SK-N-SH (cell line): ENCODE data around the gene ZNF85.

Experiments
- CHD2 ChIP-seq: fragments of 150-350 bp; IDR thresholded peaks from 2 replicates; pipeline ENCODE4 v1.6.1; 2018; ENCODE audit warnings: low read length; ENCODE audit not compliant: partially characterized antibody
- EZH2phosphoT487 ChIP-seq: fragments of 200-600 bp; sonication (generic); IDR thresholded peaks from 2 replicates; pipeline ENCODE4 v1.6.1; 2017; ENCODE audit warnings: low read depth, mixed run types, mild to moderate bottlenecking, antibody characterized with exemption, moderate library complexity, borderline replicate concordance
- MXI1 ChIP-seq: IDR thresholded peaks from 2 replicates; pipeline ENCODE4 v1.6.1; 2012; ENCODE audit warnings: mild to moderate bottlenecking, low read depth, low read length, improper control_type of control experiment
- NFIC ChIP-seq: IDR thresholded peaks from 2 replicates; pipeline ENCODE4 v1.4.0; 2012; ENCODE audit warnings: borderline replicate concordance
- POLR2AphosphoS5 ChIP-seq: IDR thresholded peaks from 2 replicates; pipeline ENCODE4 v1.6.1; 2012; ENCODE audit warnings: low read depth, low read length
- RCOR1 ChIP-seq: fragments of 150-350 bp; IDR thresholded peaks from 2 replicates; pipeline ENCODE4 v1.6.1; 2017; ENCODE audit warnings: antibody characterized with exemption, low read length
- SIN3A ChIP-seq: IDR thresholded peaks from 2 replicates; pipeline ENCODE4 v1.6.1; 2012; ENCODE audit warnings: low read depth, mild to moderate bottlenecking, low read length, moderate library complexity, borderline replicate concordance
- TF ChIP-seq, protein P1 (sequence below): fragments of 200-600 bp; sonication (generic); IDR thresholded peaks from 2 replicates; pipeline ENCODE4 v1.6.1; 2017; ENCODE audit warnings: antibody characterized with exemption, mild to moderate bottlenecking, moderate library complexity
- TF ChIP-seq, protein P2 (sequence below): IDR thresholded peaks from 2 replicates; pipeline ENCODE4 v1.4.0; 2012; ENCODE audit warnings: low read depth
- TF ChIP-seq, protein P3 (sequence below): fragments of 150-350 bp; IDR thresholded peaks from 2 replicates; pipeline ENCODE4 v1.6.1; 2016; ENCODE audit warnings: mild to moderate bottlenecking, low read depth, low read length
- TF ChIP-seq, protein P4 (sequence below): IDR thresholded peaks from 2 replicates; pipeline ENCODE4 v1.4.0; 2012; ENCODE audit warnings: low read depth, borderline replicate concordance

DNA sequence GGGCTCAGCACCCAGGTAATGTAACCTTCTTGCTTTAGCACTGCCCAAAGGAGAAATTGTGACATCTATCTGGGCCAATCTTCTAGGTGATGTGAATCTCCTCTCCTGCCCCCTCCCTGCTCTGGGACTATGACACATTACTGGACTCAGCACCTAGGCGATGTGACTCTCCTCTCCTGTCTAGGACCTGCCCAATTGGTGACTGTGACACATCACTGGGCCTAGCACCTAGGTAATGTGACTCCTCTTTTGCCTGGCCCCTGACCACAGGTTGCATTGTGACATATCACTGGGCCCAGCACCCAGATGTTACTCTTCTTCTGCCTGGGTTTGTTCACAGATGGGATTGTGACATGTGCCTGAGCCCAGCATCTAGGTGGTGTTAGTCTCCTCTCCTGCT, 45.0 kb downstream of the ZNF85 start:
- no peak for TF ChIP-seq POLR2AphosphoS5
- TF ChIP-seq NFIC, result no peak
- TF ChIP-seq, protein P1, sequence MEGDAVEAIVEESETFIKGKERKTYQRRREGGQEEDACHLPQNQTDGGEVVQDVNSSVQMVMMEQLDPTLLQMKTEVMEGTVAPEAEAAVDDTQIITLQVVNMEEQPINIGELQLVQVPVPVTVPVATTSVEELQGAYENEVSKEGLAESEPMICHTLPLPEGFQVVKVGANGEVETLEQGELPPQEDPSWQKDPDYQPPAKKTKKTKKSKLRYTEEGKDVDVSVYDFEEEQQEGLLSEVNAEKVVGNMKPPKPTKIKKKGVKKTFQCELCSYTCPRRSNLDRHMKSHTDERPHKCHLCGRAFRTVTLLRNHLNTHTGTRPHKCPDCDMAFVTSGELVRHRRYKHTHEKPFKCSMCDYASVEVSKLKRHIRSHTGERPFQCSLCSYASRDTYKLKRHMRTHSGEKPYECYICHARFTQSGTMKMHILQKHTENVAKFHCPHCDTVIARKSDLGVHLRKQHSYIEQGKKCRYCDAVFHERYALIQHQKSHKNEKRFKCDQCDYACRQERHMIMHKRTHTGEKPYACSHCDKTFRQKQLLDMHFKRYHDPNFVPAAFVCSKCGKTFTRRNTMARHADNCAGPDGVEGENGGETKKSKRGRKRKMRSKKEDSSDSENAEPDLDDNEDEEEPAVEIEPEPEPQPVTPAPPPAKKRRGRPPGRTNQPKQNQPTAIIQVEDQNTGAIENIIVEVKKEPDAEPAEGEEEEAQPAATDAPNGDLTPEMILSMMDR, result no peak
- TF ChIP-seq CHD2, result no peak
- no peak for TF ChIP-seq EZH2phosphoT487
- TF ChIP-seq, protein P2, sequence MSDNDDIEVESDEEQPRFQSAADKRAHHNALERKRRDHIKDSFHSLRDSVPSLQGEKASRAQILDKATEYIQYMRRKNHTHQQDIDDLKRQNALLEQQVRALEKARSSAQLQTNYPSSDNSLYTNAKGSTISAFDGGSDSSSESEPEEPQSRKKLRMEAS, result no peak
- TF ChIP-seq, protein P3, sequence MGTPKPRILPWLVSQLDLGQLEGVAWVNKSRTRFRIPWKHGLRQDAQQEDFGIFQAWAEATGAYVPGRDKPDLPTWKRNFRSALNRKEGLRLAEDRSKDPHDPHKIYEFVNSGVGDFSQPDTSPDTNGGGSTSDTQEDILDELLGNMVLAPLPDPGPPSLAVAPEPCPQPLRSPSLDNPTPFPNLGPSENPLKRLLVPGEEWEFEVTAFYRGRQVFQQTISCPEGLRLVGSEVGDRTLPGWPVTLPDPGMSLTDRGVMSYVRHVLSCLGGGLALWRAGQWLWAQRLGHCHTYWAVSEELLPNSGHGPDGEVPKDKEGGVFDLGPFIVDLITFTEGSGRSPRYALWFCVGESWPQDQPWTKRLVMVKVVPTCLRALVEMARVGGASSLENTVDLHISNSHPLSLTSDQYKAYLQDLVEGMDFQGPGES, result no peak
- TF ChIP-seq SIN3A, result no peak
- TF ChIP-seq, protein P4, sequence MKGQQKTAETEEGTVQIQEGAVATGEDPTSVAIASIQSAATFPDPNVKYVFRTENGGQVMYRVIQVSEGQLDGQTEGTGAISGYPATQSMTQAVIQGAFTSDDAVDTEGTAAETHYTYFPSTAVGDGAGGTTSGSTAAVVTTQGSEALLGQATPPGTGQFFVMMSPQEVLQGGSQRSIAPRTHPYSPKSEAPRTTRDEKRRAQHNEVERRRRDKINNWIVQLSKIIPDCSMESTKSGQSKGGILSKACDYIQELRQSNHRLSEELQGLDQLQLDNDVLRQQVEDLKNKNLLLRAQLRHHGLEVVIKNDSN, result no peak
- TF ChIP-seq MXI1, result no peak
- TF ChIP-seq RCOR1, result no peak
